ENCODE results near the gene KLK8.

KLK8 gene

DNA sequence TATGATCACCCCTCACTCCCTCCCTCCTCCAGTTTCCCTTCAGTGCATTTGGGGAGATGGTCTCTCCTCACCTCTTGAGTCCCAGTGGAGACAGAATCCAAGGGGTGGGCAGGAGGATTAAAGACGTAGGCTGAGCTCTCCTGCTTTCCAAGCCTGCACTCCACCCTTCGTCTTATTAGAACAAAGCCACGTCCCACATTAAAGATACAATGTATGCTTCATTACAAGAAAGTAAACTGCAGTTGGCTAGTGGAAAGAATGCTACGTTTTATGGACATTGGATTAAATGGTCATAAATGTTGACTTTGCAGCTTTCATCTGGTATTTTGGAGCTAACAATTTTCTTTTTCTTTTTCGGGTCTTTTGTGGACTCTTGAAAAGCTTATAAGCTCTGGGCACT lies 26.5 kb upstream of the KLK8 start:
- peaks cover 11 to 19% of the 10 kb centered on the region in 2 donors for H3K27me3 ChIP-seq (ENCODE audit: control insufficient read depth in 1 of 2, insufficient read depth in 2 of 2, low read length in 2 of 2)

DNA sequence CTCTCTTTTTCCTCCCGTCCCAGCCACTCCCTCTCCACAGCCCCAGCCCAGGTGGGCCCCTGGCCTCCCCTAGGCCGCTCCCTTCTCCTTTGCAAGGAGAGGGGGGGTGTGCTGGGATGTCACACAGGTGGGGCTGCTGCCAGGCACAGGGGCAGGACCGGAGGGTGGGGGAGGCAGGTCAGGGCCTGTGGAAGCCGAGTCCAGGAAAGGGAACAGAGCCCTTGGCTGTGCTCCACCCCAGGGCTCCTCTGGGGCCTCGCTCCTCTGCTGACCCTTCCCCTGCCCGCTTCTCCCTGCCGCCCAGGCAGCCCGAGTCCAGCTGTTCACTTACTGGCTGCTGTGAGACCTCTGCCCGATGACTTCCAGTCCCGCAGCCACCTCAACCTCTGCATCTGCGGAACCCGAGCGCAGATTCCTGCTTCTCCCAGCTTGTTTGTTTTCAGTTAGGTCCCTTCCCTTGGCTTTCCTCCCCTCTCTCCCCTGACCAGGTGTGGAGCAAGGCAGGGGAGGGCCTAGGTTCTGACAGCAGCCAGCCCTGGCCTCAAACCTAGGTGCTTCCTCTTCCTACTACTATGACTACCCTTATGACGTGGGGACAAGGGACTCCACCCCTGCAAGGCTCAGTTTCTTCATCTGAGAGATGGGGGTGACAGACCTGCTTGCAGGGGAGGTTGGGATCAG lies 25.9 kb upstream of the KLK8 start:
- no peak overlapping the region for H3K4me3 ChIP-seq (ENCODE audit: low read depth in 1 of 2, low read length in 2 of 2)
- no peaks in the 10 kb centered on the region for H3K4me1 ChIP-seq (ENCODE audit: control insufficient read depth in 1 of 2, insufficient read depth in 2 of 2, low read length in 2 of 2)
- peaks cover 11 to 19% of the 10 kb centered on the region in 2 donors for H3K27me3 ChIP-seq (ENCODE audit: control insufficient read depth in 1 of 2, insufficient read depth in 2 of 2, low read length in 2 of 2)
- H3K9me3 ChIP-seq (ENCODE audit: control insufficient read depth in 1 of 2, low read length in 2 of 2), result no peaks in the 10 kb centered on the region
- no peak overlapping the region for H3K27ac ChIP-seq (ENCODE audit: low read depth, low read length)
- H3K36me3 ChIP-seq (ENCODE audit: control insufficient read depth in 1 of 2, insufficient read depth in 2 of 2, low read length in 2 of 2), result no peaks in the 10 kb centered on the region
- no peak overlapping the region for H3K9ac ChIP-seq (ENCODE audit: low read depth in 1 of 2, low read length in 2 of 2)

More for the DNA sequence above, 26.5 kb upstream of the KLK8 start:
- H3K4me3 ChIP-seq (ENCODE audit: low read depth in 1 of 2, low read length in 2 of 2), result no peak overlapping the region
- H3K9me3 ChIP-seq (ENCODE audit: control insufficient read depth in 1 of 2, low read length in 2 of 2), result no peaks in the 10 kb centered on the region
- H3K9ac ChIP-seq (ENCODE audit: low read depth in 1 of 2, low read length in 2 of 2), result no peak overlapping the region
- no peak overlapping the region for H3K27ac ChIP-seq (ENCODE audit: low read depth, low read length)
- H3K4me1 ChIP-seq (ENCODE audit: control insufficient read depth in 1 of 2, insufficient read depth in 2 of 2, low read length in 2 of 2), result no peaks in the 10 kb centered on the region
- H3K36me3 ChIP-seq (ENCODE audit: control insufficient read depth in 1 of 2, insufficient read depth in 2 of 2, low read length in 2 of 2), result no peaks in the 10 kb centered on the region

DNA sequence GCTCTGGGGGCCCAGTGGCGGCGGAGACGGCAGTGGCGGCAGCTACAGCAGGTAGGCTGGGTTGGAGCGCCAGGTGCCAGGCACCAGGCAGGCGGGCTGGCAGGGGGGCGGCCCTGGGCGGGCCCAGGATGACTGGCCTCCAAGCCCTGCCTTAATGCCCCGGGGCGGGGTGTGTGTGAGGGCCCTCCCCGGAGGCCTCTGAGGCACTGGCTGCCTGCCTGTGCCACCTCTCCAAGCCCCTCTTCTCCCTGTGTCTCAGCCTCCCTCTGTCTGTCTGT lies 25.1 kb upstream of the KLK8 start, which contains the start of gene KLK11:
TSS of gene KLK11 (minus strand) at position 63 of the 278 bp plus-strand sequence. CDS start 985 bp downstream, outside the sequence.
- Histone ChIP-seq H3K27me3 (ENCODE audit: control insufficient read depth in 1 of 2, insufficient read depth in 2 of 2, low read length in 2 of 2) (peaks cover 11 to 19% of the 10 kb centered on the region in 2 donors), H3K4me3 (ENCODE audit: low read depth in 1 of 2, low read length in 2 of 2) (no peak within 1 kb of the TSS), H3K9ac (ENCODE audit: low read depth in 1 of 2, low read length in 2 of 2) (no peak within 1 kb of the TSS), H3K4me1 (ENCODE audit: control insufficient read depth in 1 of 2, insufficient read depth in 2 of 2, low read length in 2 of 2) (no peaks in the 10 kb centered on the region), H3K9me3 (ENCODE audit: control insufficient read depth in 1 of 2, low read length in 2 of 2) (no peaks in the 10 kb centered on the region), H3K36me3 (ENCODE audit: control insufficient read depth in 1 of 2, insufficient read depth in 2 of 2, low read length in 2 of 2) (no peaks in the 10 kb centered on the region), H3K27ac (ENCODE audit: low read depth, low read length) (no peak within 1 kb of the TSS)

DNA sequence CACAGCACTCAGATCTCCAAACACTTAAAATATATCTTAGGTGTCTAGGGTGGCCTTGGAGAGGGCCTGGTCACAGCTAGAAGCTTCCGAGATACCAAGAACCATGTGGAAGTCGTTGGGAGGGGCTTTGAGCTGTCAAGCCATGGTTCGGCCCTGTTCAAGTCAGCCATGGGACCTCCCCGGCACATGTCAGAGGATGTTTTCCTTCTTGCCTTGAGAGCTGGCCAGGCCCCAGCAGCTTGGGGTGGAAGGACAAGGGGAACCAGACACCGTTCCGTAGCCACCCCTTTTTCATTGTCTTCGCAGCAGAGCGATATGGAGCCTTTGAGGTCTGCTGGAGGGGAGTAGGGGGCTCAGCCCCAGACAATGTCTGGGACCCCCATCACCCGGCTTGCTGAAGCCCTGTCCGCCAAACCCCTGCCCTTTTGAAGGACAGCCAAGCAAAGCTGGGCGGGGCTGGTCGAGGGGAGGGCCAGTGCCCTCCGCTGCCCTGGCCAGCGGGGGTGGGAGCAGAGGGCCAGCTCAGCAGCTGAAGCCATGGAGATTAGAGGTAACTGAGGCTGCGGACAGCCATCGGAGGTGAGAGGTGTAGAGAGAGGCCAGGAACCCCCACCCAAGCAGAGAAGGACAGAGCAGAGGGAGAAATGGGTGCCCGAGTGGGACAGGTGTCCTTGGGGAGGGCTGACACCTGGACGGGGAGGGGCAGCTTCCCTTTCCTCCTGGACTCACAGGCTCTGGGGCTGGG lies 24.6 kb upstream of the KLK8 start:
- peaks cover 11 to 19% of the 10 kb centered on the region in 2 donors for H3K27me3 ChIP-seq (ENCODE audit: control insufficient read depth in 1 of 2, insufficient read depth in 2 of 2, low read length in 2 of 2)
- no peak overlapping the region for H3K9ac ChIP-seq (ENCODE audit: low read depth in 1 of 2, low read length in 2 of 2)
- no peaks in the 10 kb centered on the region for H3K9me3 ChIP-seq (ENCODE audit: control insufficient read depth in 1 of 2, low read length in 2 of 2)
- H3K4me1 ChIP-seq (ENCODE audit: control insufficient read depth in 1 of 2, insufficient read depth in 2 of 2, low read length in 2 of 2), result no peaks in the 10 kb centered on the region
- no peak overlapping the region for H3K27ac ChIP-seq (ENCODE audit: low read depth, low read length)
- no peak overlapping the region for H3K4me3 ChIP-seq (ENCODE audit: low read depth in 1 of 2, low read length in 2 of 2)
- no peaks in the 10 kb centered on the region for H3K36me3 ChIP-seq (ENCODE audit: control insufficient read depth in 1 of 2, insufficient read depth in 2 of 2, low read length in 2 of 2)

DNA sequence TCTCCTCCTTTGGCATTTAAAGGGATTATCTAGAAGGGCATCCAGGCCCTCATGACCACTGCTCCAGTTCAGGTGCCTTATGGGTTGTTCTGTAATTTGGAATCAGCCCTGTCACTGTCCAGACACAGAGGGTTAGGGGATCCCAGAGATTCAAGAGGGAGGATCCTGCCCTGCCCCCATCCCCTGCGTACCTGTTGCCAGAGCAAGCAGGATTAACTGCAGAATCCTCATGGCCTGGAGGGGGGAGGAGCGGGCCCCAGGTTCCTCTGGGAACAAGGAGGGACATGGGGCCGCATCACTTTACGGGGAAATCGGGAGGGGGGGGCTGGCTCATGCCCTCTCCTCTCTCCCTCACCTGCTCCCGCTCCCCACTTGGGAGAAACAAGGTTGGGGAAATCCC lies 24.0 kb upstream of the KLK8 start:
- no peaks in the 10 kb centered on the region for H3K9me3 ChIP-seq (ENCODE audit: control insufficient read depth in 1 of 2, low read length in 2 of 2)
- no peaks in the 10 kb centered on the region for H3K36me3 ChIP-seq (ENCODE audit: control insufficient read depth in 1 of 2, insufficient read depth in 2 of 2, low read length in 2 of 2)
- H3K27me3 ChIP-seq (ENCODE audit: control insufficient read depth in 1 of 2, insufficient read depth in 2 of 2, low read length in 2 of 2), result peaks cover 11 to 19% of the 10 kb centered on the region in 2 donors
- H3K4me1 ChIP-seq (ENCODE audit: control insufficient read depth in 1 of 2, insufficient read depth in 2 of 2, low read length in 2 of 2), result no peaks in the 10 kb centered on the region
- no peak overlapping the region for H3K4me3 ChIP-seq (ENCODE audit: low read depth in 1 of 2, low read length in 2 of 2)
- H3K9ac ChIP-seq (ENCODE audit: low read depth in 1 of 2, low read length in 2 of 2), result no peak overlapping the region
- H3K27ac ChIP-seq (ENCODE audit: low read depth, low read length), result no peak overlapping the region

DNA sequence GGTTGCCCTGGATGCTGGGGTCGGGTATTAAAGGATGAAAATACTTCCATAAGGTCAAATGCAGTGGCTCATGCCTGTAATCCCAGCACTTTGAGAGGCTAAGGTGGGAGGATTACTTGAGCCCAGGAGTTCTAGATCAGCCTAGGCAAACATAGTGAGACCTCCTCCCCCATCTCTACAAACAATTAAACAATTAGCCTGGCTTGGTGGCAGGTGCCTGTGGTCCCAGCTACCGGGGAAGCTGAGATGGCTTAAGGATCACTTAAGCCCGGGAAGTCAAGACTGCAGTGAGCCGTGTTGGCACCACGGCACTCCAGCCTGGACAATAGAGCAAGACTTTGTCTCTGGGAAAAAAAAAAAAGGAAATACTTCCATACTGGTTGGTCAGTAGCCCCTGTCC lies 23.5 kb upstream of the KLK8 start:
- no peak overlapping the region for H3K27ac ChIP-seq (ENCODE audit: low read depth, low read length)
- no peaks in the 10 kb centered on the region for H3K36me3 ChIP-seq (ENCODE audit: control insufficient read depth in 1 of 2, insufficient read depth in 2 of 2, low read length in 2 of 2)
- H3K9me3 ChIP-seq (ENCODE audit: control insufficient read depth in 1 of 2, low read length in 2 of 2), result no peaks in the 10 kb centered on the region
- peaks cover 14 to 19% of the 10 kb centered on the region in 2 donors for H3K27me3 ChIP-seq (ENCODE audit: control insufficient read depth in 1 of 2, insufficient read depth in 2 of 2, low read length in 2 of 2)
- H3K9ac ChIP-seq (ENCODE audit: low read depth in 1 of 2, low read length in 2 of 2), result no peak overlapping the region
- no peak overlapping the region for H3K4me3 ChIP-seq (ENCODE audit: low read depth in 1 of 2, low read length in 2 of 2)
- H3K4me1 ChIP-seq (ENCODE audit: control insufficient read depth in 1 of 2, insufficient read depth in 2 of 2, low read length in 2 of 2), result no peaks in the 10 kb centered on the region

DNA sequence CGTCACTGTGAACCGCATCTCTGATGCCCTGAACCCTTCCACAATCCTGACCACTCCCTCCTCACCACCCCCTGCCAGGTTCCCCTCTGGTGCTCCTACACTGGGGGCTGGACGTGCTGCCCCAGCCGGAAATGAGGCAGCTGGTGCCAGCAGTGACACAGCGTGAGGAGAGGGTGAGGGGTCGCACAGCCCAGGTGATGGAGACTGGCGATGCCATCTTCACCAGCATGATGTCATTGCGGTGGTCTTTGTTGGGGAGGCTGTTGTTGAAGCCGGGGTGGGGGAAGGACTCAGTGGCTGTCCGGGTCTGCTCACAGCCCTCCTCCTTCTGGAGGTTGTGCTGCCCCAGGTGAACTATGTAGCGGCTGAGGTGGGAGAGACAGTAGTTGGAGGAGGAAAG lies 22.5 kb upstream of the KLK8 start:
- peaks cover 19 to 22% of the 10 kb centered on the region in 2 donors for H3K27me3 ChIP-seq (ENCODE audit: control insufficient read depth in 1 of 2, insufficient read depth in 2 of 2, low read length in 2 of 2)
- H3K36me3 ChIP-seq (ENCODE audit: control insufficient read depth in 1 of 2, insufficient read depth in 2 of 2, low read length in 2 of 2), result no peaks in the 10 kb centered on the region
- no peak overlapping the region for H3K27ac ChIP-seq (ENCODE audit: low read depth, low read length)
- no peaks in the 10 kb centered on the region for H3K4me1 ChIP-seq (ENCODE audit: control insufficient read depth in 1 of 2, insufficient read depth in 2 of 2, low read length in 2 of 2)
- H3K9me3 ChIP-seq (ENCODE audit: control insufficient read depth in 1 of 2, low read length in 2 of 2), result no peaks in the 10 kb centered on the region
- H3K9ac ChIP-seq (ENCODE audit: low read depth in 1 of 2, low read length in 2 of 2), result no peak overlapping the region
- H3K4me3 ChIP-seq (ENCODE audit: low read depth in 1 of 2, low read length in 2 of 2), result no peak overlapping the region

DNA sequence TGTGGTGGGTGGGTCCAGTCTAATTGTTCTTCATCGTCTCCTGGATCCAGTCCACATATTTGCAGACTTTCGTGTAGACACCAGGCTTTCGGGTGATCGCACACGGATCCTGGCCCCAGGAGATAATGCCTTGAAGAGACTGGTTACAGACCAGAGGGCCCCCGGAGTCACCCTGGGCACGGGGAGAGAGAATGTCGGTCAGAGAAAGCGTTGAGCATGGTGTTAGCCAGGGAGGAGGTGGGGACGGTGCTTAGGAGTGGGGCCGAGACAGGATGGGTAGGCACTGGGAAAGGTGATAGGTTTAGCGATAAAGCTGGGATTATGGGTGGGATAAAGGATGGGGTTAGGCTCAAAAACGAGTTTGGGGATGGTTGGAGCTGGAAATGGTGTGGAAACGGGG lies 21.1 kb upstream of the KLK8 start:
- Histone ChIP-seq H3K4me1 (ENCODE audit: control insufficient read depth in 1 of 2, insufficient read depth in 2 of 2, low read length in 2 of 2) (no peaks in the 10 kb centered on the region), H3K9me3 (ENCODE audit: control insufficient read depth in 1 of 2, low read length in 2 of 2) (no peaks in the 10 kb centered on the region), H3K27ac (ENCODE audit: low read depth, low read length) (no peak overlapping the region), H3K4me3 (ENCODE audit: low read depth in 1 of 2, low read length in 2 of 2) (no peak overlapping the region), H3K36me3 (ENCODE audit: control insufficient read depth in 1 of 2, insufficient read depth in 2 of 2, low read length in 2 of 2) (no peaks in the 10 kb centered on the region), H3K27me3 (ENCODE audit: control insufficient read depth in 1 of 2, insufficient read depth in 2 of 2, low read length in 2 of 2) (peaks cover 21 to 23% of the 10 kb centered on the region in 2 donors), H3K9ac (ENCODE audit: low read depth in 1 of 2, low read length in 2 of 2) (no peak overlapping the region)

DNA sequence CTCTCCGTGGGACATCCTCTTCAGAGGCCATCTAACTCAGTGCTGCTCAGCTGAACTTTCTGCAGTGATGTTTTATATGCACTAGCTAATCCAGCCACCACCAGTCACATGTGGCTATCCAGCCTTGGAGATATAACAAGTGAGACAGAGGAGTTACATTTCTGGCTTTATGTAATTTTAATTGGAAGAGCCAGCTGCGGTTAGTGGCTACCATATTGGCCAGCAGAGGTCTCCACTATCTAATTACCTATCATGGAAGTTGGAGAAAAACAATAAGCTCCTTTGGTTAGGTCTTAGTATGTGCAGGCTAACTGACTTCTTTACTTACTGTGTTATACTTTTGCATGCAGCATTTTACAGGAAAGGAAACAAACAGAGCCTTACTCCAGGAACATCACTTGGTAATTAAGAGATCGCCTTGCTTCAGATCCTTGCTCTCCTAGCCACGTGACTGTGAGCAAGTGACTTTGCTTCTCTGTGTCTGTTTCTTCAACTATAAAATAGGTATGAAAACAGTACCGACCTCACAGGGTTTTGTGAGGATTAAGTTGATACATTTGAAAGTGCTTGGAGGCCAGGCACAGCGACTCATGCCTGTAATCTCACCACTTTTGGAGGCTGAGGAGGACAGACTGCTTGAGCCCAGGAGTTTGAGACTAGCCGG lies 19.7 kb upstream of the KLK8 start:
- Histone ChIP-seq H3K27ac (ENCODE audit: low read depth, low read length) (no peak overlapping the region), H3K27me3 (ENCODE audit: control insufficient read depth in 1 of 2, insufficient read depth in 2 of 2, low read length in 2 of 2) (peaks cover 19 to 24% of the 10 kb centered on the region in 2 donors), H3K36me3 (ENCODE audit: control insufficient read depth in 1 of 2, insufficient read depth in 2 of 2, low read length in 2 of 2) (no peaks in the 10 kb centered on the region), H3K4me1 (ENCODE audit: control insufficient read depth in 1 of 2, insufficient read depth in 2 of 2, low read length in 2 of 2) (no peaks in the 10 kb centered on the region), H3K9me3 (ENCODE audit: control insufficient read depth in 1 of 2, low read length in 2 of 2) (no peaks in the 10 kb centered on the region), H3K4me3 (ENCODE audit: low read depth in 1 of 2, low read length in 2 of 2) (no peak overlapping the region), H3K9ac (ENCODE audit: low read depth in 1 of 2, low read length in 2 of 2) (no peak overlapping the region)

DNA sequence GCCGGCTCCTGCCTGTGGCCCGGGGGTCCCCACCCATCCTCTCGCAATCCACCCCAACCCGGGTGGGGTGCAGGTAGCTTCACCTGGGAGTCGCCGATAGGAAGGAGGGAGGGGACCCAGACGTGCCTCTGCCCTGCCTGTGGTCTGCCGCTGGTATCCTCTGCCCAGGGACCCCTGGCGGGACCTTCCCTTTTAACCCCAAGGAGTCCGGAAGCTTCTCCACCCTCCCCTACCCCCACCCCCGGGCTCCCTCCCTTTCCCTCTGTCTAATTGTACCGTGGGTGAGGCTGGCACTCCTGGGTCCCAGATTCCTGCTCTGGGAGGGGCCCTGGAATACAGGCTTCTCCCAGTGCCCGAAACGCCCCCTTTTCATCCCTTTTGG lies 18.1 kb upstream of the KLK8 start, which contains the start of gene KLK10:
TSS of gene KLK10 (minus strand) at position 166 of the 382 bp plus-strand sequence. CDS start 579 bp downstream, outside the sequence.
- Histone ChIP-seq H3K27ac (ENCODE audit: low read depth, low read length) (no peak within 1 kb of the TSS), H3K4me1 (ENCODE audit: control insufficient read depth in 1 of 2, insufficient read depth in 2 of 2, low read length in 2 of 2) (no peaks in the 10 kb centered on the region), H3K9ac (ENCODE audit: low read depth in 1 of 2, low read length in 2 of 2) (no peak within 1 kb of the TSS), H3K36me3 (ENCODE audit: control insufficient read depth in 1 of 2, insufficient read depth in 2 of 2, low read length in 2 of 2) (no peaks in the 10 kb centered on the region), H3K27me3 (ENCODE audit: control insufficient read depth in 1 of 2, insufficient read depth in 2 of 2, low read length in 2 of 2) (peaks cover 20 to 25% of the 10 kb centered on the region in 2 donors), H3K4me3 (ENCODE audit: low read depth in 1 of 2, low read length in 2 of 2) (no peak within 1 kb of the TSS), H3K9me3 (ENCODE audit: control insufficient read depth in 1 of 2, low read length in 2 of 2) (no peaks in the 10 kb centered on the region)
